C1 segment of cervical spinal cord (tissue), 14 donors: ENCODE results near the gene REV1.
"Not testable (repeated sequence)": the region's sequence is repeated elsewhere in the genome, so short reads cannot be mapped to it uniquely, and the experiment has no call there.

Source experiments
- DNase-seq, 14 donors: peaks; one replicate each; lab custom pipeline; 2025; lab: John Stamatoyannopoulos, UW

REV1 gene

GRCh38 chr2:99354825-99355224 is 135.0 kb downstream of the REV1 start:
- DNase-seq = not testable (repeated sequence)

GRCh38 chr2:99354070-99354469 is 135.7 kb downstream of the REV1 start:
- no peak for DNase-seq
